RWPE1 (cell line): ENCODE results near the gene THSD4.

ENCODE experiments used
- CTCF ChIA-PET: fragments of 350-600 bp; sonication (Branson Sonifier 250); formaldehyde crosslinking; extraction: SDS; loops from one replicate; lab custom pipeline; 2021; lab: Yijun Ruan, JAX
- POLR2A ChIA-PET: fragments of 400-600 bp; formaldehyde crosslinking; extraction: SDS; loops from one replicate; lab custom pipeline; 2020; ENCODE audit warnings: antibody characterized with exemption; ENCODE audit not compliant: low non-redundant PET; lab: Yijun Ruan, JAX
- DNase-seq: peaks from one replicate; pipeline ENCODE4 v3.0.0; 2012; ENCODE audit warnings: low spot score
- H3K27ac ChIP-seq: fragments of 450-650 bp; 2 replicates; pipeline ENCODE4 v1.5.1; 2017
- CTCF ChIP-seq: fragments of 450-650 bp; conservative IDR thresholded peaks from 2 replicates; pipeline ENCODE4 v1.5.1; 2017; ENCODE audit warnings: low read depth, mild to moderate bottlenecking

Gene THSD4

GRCh38 chr15:71471347-71471746 lies 356.1 kb downstream of the THSD4 start:
- POLR2A ChIA-PET = no interaction called here

GRCh38 chr15:71472566-71472965 lies 357.3 kb downstream of the THSD4 start:
- ChIA-PET CTCF (no interaction called here), POLR2A (no interaction called here)
- H3K27ac ChIP-seq = no peak overlapping the region
- TF ChIP-seq CTCF = no peak
- no peak for DNase-seq

More at GRCh38 chr15:71471347-71471746, 356.1 kb downstream of the THSD4 start:
- CTCF ChIA-PET = interaction anchor here (1.5 kb wide), 1 partner anchor 14 kb away, joined by 3 read pairs; no protein-coding TSS in a partner anchor
- DNase-seq = peak; percentile 73
- no peak for TF ChIP-seq CTCF
- H3K27ac ChIP-seq = peak overlapping the region; percentile 79

- DNase-seq = no peak
- TF ChIP-seq CTCF = no peak
- CTCF ChIA-PET = interaction anchor here (0.5 kb wide), 1 partner anchor 177 kb away, joined by 3 read pairs; no protein-coding TSS in a partner anchor
- POLR2A ChIA-PET = no interaction called here
- H3K27ac ChIP-seq = no peak overlapping the region
Measured at GRCh38 chr15:71473751-71474150, 358.5 kb downstream of the THSD4 start.

GRCh38 chr15:71476823-71477222 lies 361.6 kb downstream of the THSD4 start:
- H3K27ac ChIP-seq = no peak overlapping the region
- ChIA-PET CTCF (interaction anchor here (0.6 kb wide), 1 partner anchor 11 kb away, joined by 3 read pairs; no protein-coding TSS in a partner anchor), POLR2A (no interaction called here)
- no peak for TF ChIP-seq CTCF
- DNase-seq = no peak

GRCh38 chr15:71480556-71480955 lies 365.3 kb downstream of the THSD4 start:
- no peak for DNase-seq
- CTCF ChIA-PET = no interaction called here

GRCh38 chr15:71484080-71484479 lies 368.8 kb downstream of the THSD4 start:
- H3K27ac ChIP-seq = no peak overlapping the region
- no peak for DNase-seq
- ChIA-PET CTCF (interaction anchor here (0.5 to 0.7 kb wide), 2 partner anchors 738 to 858 kb away, joined by 3 to 4 read pairs; no protein-coding TSS in a partner anchor), POLR2A (no interaction called here)
- TF ChIP-seq CTCF = no peak

More at GRCh38 chr15:71480556-71480955, 365.3 kb downstream of the THSD4 start:
- no peak for TF ChIP-seq CTCF
- POLR2A ChIA-PET = no interaction called here
- H3K27ac ChIP-seq = no peak overlapping the region
